MG63 (cell line): Measurements from ENCODE around the gene RAVER2. TPM values are rescaled to one million over a fixed set of nuclear protein-coding genes. Genes with fewer than 3 reads are reported as not detected.
A peak's percentile ranks its signal among the peaks of the same experiment; 100 is the strongest.
"Not testable (repeated sequence)": the region's sequence is repeated elsewhere in the genome, so short reads cannot be mapped to it uniquely, and the experiment has no call there.

Experiments used
- DNase-seq: peaks from one replicate; pipeline ENCODE4 v3.0.0-alpha.2; 2020
- H3K27me3 ChIP-seq: fragments of 250-450 bp; sonication (Bioruptor Pico); 2 replicates; pipeline ENCODE4 v1.5.1; 2020; ENCODE audit warnings: mild to moderate bottlenecking, moderate library complexity
- H3K36me3 ChIP-seq: fragments of 250-450 bp; sonication (Bioruptor Pico); 2 replicates; pipeline ENCODE4 v1.5.1; 2020; ENCODE audit warnings: mild to moderate bottlenecking, moderate library complexity
- H3K4me3 ChIP-seq: fragments of 250-450 bp; sonication (Bioruptor Pico); 2 replicates; pipeline ENCODE4 v1.5.1; 2020; ENCODE audit warnings: mild to moderate bottlenecking, moderate library complexity
- H3K9me3 ChIP-seq: fragments of 250-450 bp; sonication (Bioruptor Pico); 2 replicates; pipeline ENCODE4 v1.5.1; 2020; ENCODE audit warnings: mild to moderate bottlenecking, moderate library complexity
- total RNA-seq: library from RNA; depleted of rRNA; stranded (reverse); fragments of >200 nt; shearing (Covaris generic); gene quantifications from 2 replicates; pipeline ENCODE4 v1.2.3, GENCODE V29; 2014; ENCODE audit warnings: low replicate concordance

The RAVER2 gene
- total RNA-seq, 1 experiment from 2014 or later: 7.6 TPM

- Histone ChIP-seq H3K36me3 (peaks cover 2% of the 10 kb centered on the region; the same call in 1 of the 2 replicates), H3K27me3 (no peaks in the 10 kb centered on the region), H3K4me3 (no peak overlapping the region), H3K9me3 (0 out of 2 replicates have a peak, but pooled peaks cover 1% of the 10 kb centered on the region)
- no peak for DNase-seq
These were observed 25.1 kb downstream of the RAVER2 start for GRCh38 chr1:64769971-64770370.

- not testable (repeated sequence) for DNase-seq, H3K27me3 ChIP-seq, H3K4me3 ChIP-seq, H3K9me3 ChIP-seq, H3K36me3 ChIP-seq
These were observed 28.4 kb downstream of the RAVER2 start for GRCh38 chr1:64773306-64773705.

GRCh38 chr1:64775113-64775512 is 30.2 kb downstream of the RAVER2 start:
- Histone ChIP-seq H3K9me3 (no peaks in the 10 kb centered on the region), H3K27me3 (no peaks in the 10 kb centered on the region), H3K36me3 (no peaks in the 10 kb centered on the region; the same call in 1 of the 2 replicates), H3K4me3 (no peak overlapping the region)
- DNase-seq: no peak

- H3K36me3 ChIP-seq, H3K4me3 ChIP-seq, DNase-seq, H3K27me3 ChIP-seq, H3K9me3 ChIP-seq: not testable (repeated sequence)
These were observed 37.2 kb downstream of the RAVER2 start for GRCh38 chr1:64782044-64782443.

GRCh38 chr1:64782848-64783247 is 38.0 kb downstream of the RAVER2 start:
- not testable (repeated sequence) for DNase-seq, H3K4me3 ChIP-seq, H3K27me3 ChIP-seq, H3K36me3 ChIP-seq, H3K9me3 ChIP-seq

- Histone ChIP-seq H3K36me3 (no peaks in the 10 kb centered on the region; the same call in 1 of the 2 replicates), H3K9me3 (no peaks in the 10 kb centered on the region; the same call in 1 of the 2 replicates), H3K4me3 (no peak overlapping the region), H3K27me3 (no peaks in the 10 kb centered on the region)
- DNase-seq: no peak
These were observed 46.1 kb downstream of the RAVER2 start for GRCh38 chr1:64790832-64791487.

- no peaks in the 10 kb centered on the region for H3K36me3 ChIP-seq
- no peak overlapping the region for H3K4me3 ChIP-seq
- H3K9me3 ChIP-seq: no peaks in the 10 kb centered on the region
- H3K27me3 ChIP-seq: no peaks in the 10 kb centered on the region
- DNase-seq: no peak
These were observed 54.0 kb downstream of the RAVER2 start for GRCh38 chr1:64798872-64799271.

GRCh38 chr1:64801851-64802523 is 57.1 kb downstream of the RAVER2 start:
- no peaks in the 10 kb centered on the region for H3K36me3 ChIP-seq
- no peaks in the 10 kb centered on the region for H3K9me3 ChIP-seq
- DNase-seq: no peak
- no peaks in the 10 kb centered on the region for H3K27me3 ChIP-seq
- no peak overlapping the region for H3K4me3 ChIP-seq

- DNase-seq: no peak
- H3K36me3 ChIP-seq: no peaks in the 10 kb centered on the region
- no peaks in the 10 kb centered on the region for H3K27me3 ChIP-seq
These were observed 64.4 kb downstream of the RAVER2 start for GRCh38 chr1:64809309-64809708.

GRCh38 chr1:64810001-64810400 is 65.1 kb downstream of the RAVER2 start:
- no peak for DNase-seq
- no peak overlapping the region for H3K4me3 ChIP-seq

More at GRCh38 chr1:64809309-64809708, 64.4 kb downstream of the RAVER2 start:
- H3K9me3 ChIP-seq: no peaks in the 10 kb centered on the region
- no peak overlapping the region for H3K4me3 ChIP-seq

GRCh38 chr1:64811131-64811530 is 66.3 kb downstream of the RAVER2 start:
- DNase-seq: no peak
- Histone ChIP-seq H3K4me3 (no peak overlapping the region), H3K9me3 (no peaks in the 10 kb centered on the region), H3K27me3 (no peaks in the 10 kb centered on the region), H3K36me3 (no peaks in the 10 kb centered on the region)

More at GRCh38 chr1:64810001-64810400, 65.1 kb downstream of the RAVER2 start:
- H3K36me3 ChIP-seq: no peaks in the 10 kb centered on the region
- H3K9me3 ChIP-seq: no peaks in the 10 kb centered on the region
- H3K27me3 ChIP-seq: no peaks in the 10 kb centered on the region

- Histone ChIP-seq H3K9me3 (no peaks in the 10 kb centered on the region), H3K27me3 (no peaks in the 10 kb centered on the region), H3K36me3 (no peaks in the 10 kb centered on the region), H3K4me3 (no peak overlapping the region)
- DNase-seq: no peak
These were observed 69.6 kb downstream of the RAVER2 start for GRCh38 chr1:64814427-64814826.

- not testable (repeated sequence) for H3K4me3 ChIP-seq, DNase-seq, H3K27me3 ChIP-seq, H3K9me3 ChIP-seq, H3K36me3 ChIP-seq
These were observed 72.5 kb downstream of the RAVER2 start for GRCh38 chr1:64817364-64817763.

- not testable (repeated sequence) for H3K4me3 ChIP-seq, DNase-seq, H3K9me3 ChIP-seq, H3K36me3 ChIP-seq, H3K27me3 ChIP-seq
These were observed 75.7 kb downstream of the RAVER2 start for GRCh38 chr1:64820572-64820971.

GRCh38 chr1:64822621-64823020 is 77.7 kb downstream of the RAVER2 start:
- Histone ChIP-seq H3K4me3 (no peak overlapping the region), H3K36me3 (no peaks in the 10 kb centered on the region), H3K27me3 (no peaks in the 10 kb centered on the region), H3K9me3 (no peaks in the 10 kb centered on the region)
- DNase-seq: no peak

- Histone ChIP-seq H3K4me3 (no peak overlapping the region), H3K36me3 (no peaks in the 10 kb centered on the region), H3K9me3 (no peaks in the 10 kb centered on the region), H3K27me3 (no peaks in the 10 kb centered on the region)
- peak; percentile 23 for DNase-seq
These were observed 79.0 kb downstream of the RAVER2 start for GRCh38 chr1:64823691-64824476.

GRCh38 chr1:64826991-64827390 is 82.1 kb downstream of the RAVER2 start:
- Histone ChIP-seq H3K36me3 (peaks cover 8% of the 10 kb centered on the region), H3K4me3 (no peak overlapping the region), H3K9me3 (no peaks in the 10 kb centered on the region), H3K27me3 (no peaks in the 10 kb centered on the region)
- DNase-seq: no peak
